GM19099 (cell line): Measurements from ENCODE around the gene DEGS2.

Source experiments
- POLR2A ChIP-seq: IDR thresholded peaks from 3 replicates; pipeline ENCODE4 v1.6.1; 2011; ENCODE audit warnings: low read depth; ENCODE audit not compliant: insufficient read length; ENCODE audit errors: extremely low read depth

DEGS2 gene

DNA sequence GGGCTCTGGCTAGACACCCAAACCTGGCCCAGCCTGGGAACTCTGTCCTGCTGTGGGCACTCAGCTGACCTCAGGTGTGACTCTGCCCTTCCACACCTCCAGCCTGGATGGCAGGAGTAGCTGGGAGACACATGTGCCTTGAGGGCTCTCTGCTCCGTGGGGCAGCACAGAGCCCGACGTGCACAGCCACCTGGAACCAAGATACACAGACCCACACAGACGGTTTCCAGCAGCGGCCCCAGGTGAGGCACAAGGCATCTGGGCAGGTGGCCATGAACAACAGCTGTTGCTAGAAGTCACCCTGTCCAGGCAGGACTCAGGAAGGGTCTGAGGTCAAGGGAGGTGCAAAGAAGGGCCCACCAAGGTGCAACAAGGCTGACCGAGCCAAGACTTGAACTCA is 5.9 kb downstream of the DEGS2 start:
- TF ChIP-seq POLR2A, result no peak

DNA sequence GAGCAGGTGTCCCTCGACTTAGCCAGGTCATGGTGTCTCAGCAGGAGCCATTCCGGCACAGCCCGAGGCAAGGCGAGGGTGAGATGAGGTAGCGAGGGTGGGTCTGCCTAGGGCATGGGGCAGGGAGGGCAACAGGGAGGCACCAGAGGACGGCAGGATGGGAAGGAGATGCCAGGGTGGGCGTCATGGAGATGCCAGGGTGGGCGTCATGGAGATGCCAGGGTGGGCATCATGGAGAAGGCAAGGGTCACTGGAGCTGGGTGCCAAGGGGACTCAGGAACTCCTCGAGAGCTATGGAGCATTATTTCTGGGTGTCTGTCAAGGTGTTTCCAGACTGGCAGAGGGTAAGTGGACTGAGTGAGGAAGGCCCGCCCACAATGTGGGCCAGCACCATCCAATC is 7.4 kb downstream of the DEGS2 start:
- no peak for TF ChIP-seq POLR2A

DNA sequence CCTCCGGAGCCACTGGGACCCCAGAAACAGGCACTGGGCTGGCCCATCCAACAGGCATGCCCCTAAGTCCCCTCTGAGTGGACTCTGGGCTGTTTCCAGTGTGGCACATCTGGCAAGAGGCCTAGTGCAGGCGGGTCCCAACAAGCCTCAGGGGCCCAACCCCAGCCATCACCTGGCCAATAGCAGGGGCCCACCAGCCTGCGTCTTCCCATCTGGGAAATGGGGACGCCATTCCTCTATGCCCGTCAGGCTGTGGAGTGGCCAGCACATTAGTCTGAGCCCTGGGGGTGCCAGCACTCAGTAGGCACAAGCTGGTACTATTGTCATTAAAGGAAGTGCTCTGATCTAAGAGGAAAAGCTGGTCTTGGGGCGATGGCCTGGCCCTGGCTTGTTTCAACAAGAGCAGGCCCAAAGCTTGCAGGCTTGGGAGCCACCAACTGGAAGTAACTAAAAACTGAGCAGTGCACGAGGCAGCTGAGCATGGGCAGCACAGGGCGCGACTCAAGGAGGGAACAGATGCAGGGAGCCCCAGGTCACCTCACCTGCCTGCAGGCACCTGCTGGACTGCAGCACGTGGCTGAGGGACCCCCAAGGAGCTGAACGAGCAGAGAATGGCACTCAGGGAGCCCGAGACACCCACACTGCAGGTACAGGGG is 8.4 kb downstream of the DEGS2 start:
- TF ChIP-seq POLR2A, result no peak

DNA sequence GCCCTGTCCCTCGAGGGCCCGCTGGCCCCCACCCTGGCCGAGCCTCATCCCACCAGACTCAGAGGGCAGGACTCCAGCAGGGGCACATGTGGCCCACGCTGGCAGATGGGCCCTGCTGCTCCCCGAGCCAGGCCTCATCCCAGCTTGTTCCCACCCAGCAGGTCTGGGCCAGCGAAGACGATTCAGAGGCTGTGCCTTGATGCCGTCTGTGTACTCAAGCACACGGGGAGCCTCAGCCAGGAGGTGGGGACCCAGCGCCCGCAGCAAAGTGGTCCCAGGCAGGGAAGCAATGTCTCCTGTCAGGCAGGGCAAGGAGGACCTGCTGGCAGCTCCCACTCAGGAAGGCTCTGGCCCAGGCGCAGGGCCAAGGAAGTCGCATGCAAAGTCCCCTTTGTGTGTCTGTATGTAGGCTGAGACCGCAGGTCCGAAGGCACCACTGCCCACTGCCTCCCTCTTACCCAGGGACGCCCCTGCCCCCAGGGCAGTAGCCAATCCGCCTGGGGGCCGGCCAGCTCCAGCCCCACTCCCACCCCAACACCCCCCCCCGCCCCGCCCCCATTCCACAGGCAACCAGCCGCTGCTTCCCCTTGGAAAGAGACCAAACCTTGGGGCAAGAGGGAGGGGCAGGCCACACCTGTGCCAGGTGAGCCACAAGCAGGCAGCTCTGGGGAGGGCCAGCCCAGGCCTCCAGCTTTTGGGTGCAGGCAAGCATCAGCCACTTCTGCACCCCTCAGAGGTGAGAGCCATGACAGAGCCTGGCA is 9.4 kb downstream of the DEGS2 start:
- no peak for TF ChIP-seq POLR2A

DNA sequence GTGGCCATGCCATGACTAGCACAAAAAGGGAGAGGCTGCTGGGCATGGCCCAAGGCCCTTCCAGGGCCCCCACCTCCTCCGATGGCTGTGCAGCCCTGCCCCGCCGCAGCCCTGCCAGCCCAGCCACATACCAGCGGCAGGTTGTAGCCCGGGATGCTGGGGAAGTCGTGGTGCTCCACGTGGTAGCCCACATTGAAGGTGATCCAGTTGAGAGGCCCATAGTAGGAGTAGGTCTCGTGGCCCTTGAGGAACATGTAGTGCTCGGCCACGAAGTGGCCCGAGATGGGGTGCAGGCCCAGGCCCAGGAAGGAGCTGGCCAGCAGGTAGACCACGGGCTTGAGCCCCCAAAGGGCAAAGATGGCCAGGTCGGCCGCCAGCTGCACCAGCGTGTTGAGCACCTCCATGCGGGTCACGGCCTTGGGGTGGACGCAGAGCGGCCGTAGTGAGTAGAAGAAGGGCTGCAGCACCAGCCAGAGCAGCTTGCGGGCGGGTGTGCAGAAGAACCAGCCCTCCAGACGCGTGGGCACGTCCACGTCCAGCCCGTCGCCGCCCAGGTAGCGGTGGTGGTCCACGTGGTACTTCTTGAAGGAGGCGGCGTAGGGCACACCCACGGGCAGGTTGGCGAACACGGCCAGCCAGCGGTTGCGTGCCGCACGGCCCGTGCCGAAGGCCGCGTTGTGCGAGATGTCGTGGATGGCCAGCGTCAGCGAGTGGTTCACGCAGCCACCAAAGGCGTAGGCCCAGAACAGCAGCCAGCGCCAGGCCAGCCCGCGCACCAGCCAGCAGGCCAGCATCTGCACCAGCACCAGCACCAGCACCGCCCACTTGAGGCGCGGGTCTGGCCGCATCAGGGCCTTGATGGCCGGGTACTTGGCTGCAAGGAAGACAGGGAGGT is 10.4 kb downstream of the DEGS2 start:
- TF ChIP-seq POLR2A, result no peak

DNA sequence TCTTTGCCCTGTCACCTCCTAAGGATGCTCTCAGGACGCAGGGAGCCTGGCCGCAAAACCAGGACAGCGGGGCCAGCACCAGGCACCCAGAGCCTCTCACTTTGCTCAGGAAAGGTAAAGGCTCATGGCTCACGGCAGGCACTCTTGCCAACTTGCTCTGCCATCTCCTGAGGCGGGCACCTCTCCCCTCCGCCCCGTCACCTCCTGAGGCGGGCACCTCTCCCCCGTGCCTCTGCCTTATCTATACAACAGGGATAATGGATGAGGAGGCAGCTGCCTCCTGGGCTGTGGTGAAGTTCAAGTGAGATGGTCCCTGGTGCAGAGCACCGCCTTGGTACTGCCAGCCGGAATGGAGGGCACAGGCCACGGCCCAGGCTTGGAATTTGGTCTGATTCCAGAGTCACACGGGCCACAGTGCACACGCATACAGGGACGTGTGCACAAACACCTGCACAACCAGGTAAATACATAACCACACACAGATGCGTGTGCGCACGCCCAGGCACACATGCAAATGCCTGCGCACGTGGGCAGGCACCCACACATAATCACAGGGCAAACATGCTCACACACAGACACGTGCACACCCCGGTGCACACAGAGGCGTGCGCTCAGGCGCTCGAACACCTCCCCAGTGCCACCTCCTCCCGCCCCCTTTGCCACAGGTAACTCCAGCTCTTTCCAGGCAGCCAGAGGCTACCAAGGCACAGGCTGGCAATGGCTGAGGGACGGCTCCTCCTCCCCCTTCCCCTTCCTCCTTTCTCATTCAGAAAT is 11.6 kb downstream of the DEGS2 start:
- no peak for TF ChIP-seq POLR2A

DNA sequence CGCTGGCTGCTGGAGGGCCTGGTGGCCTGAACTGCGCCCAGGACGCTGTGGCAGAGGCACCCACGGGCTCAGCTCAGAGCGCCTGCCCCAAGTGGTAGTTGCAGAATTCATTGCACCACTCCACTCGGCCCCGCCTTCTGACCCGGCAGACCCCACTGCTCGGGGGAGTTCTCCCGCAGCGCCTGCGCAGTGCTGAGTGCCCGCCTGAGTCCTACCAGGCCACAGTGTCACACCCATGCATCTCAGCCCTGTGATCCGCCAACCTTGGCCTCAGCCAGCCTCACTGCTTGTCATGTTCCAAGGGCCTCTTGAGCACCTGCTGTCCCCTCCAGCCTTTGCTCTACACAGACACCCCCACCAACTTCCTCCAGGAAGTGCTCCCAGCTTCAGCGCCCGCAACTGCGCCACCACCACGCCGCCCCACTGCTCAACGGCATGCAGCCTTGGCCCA is 12.2 kb downstream of the DEGS2 start:
- TF ChIP-seq POLR2A, result no peak

DNA sequence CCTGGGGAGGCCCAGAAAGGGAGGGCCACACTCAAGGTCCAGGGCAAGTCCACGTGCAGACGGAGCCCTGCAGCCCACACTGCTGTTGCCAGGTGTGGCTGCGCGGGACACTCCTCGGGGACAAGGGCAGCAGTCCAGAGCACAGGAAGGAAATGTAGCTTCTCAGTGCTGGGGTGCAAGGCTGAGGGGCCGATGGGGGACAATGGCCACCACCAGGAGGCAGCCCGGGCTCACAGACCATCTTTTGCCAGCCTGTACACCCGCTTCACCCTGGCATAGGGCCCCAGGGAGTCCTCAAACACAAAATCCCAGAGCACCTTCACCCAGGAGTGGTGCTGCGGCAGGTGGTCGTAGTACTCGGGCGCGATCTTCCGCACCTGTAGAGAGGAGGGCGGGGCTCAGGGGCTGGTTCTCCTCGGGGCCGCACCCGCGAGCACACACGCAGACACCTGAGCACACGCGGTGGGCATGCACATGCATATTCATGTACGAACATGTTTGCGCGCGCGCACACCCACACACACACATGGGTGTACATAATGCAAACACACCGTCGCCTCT is 12.8 kb downstream of the DEGS2 start:
- TF ChIP-seq POLR2A, result no peak

DNA sequence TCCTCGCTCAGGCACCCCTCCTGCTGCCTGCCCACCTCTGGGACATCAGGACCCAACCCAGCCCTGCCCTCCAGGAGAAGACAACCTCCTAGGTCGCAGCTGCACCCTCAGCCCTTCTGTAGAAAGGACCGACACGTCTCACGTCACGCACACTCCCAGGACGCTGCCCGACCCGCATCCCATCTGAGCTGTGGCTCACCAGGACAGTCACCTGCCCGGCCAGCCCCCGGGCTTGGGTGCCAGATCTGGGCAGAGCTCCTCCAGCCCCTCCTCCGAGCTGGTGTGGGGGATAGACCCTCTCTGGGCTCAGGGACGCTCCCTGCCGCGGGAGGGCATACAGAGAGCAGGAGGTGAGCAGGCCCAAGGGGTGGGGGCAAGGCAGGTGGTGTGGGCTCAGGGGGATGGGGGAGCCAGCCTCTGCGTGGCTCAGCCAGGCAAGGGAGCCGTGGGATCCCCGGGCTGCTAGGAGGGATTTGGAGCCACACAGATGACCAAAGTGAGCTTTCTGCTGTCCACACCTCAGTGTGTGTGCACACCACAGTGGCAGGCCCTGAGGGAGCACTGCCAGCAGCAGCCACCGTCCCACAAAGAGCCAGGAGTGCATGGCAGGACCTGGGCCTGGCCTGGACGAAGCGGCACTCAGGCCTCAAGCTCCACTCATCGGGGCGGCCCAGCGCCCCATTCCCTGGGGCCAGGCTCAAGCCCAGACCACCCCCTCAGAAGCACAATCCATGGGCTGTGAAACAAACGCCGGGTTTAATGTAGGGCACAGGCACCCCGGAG is 13.6 kb downstream of the DEGS2 start:
- no peak for TF ChIP-seq POLR2A

DNA sequence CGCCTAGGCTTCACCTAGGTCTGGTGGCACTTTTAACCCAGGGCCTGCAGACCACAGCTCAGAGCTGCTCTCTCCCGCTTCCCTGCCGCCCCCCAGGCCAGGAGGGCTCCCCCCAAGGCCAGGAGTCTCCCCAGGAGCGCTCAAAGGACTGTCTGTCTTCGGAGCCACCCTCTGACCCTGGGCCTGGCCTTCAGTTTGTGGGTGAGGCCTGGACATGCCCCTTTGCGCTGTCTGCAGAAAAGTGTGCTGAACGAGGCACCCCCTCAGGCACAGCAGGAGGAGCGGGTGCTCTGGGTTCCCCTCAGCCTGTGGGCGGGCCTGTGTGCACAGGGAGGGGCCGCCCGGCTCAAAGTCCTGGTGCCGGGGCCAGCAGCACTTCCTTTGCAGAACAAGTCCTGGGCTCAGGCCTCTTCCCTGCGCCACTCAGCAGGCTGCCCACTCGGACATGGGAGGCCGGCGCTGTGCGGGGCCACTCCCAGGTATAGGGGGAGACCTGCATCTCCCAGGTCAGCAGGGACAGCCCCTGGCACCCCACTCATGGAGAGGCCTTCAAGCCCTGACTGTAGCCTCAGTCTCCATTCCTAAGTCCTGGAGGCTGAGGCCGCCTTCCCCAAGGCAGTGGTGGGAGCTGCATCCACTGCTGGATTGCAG is 14.3 kb downstream of the DEGS2 start:
- TF ChIP-seq POLR2A, result no peak

DNA sequence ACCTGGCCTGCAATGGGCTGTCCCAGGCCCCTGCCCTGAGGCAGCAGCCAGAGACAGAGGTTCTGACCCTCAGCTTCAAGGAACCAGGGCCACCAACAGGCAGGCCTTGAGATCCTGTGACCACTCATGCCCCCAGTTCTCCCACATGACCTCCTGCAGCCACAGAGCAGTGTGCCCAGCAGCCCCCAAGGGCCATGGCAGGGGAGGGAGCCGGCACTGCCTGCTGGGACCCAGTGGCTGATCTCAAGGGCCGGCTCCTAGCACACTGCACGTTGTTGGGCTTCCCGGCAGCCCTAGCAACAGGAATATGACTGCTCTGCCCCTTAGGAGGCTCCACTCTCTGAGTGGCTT is 14.8 kb downstream of the DEGS2 start:
- TF ChIP-seq POLR2A, result no peak

DNA sequence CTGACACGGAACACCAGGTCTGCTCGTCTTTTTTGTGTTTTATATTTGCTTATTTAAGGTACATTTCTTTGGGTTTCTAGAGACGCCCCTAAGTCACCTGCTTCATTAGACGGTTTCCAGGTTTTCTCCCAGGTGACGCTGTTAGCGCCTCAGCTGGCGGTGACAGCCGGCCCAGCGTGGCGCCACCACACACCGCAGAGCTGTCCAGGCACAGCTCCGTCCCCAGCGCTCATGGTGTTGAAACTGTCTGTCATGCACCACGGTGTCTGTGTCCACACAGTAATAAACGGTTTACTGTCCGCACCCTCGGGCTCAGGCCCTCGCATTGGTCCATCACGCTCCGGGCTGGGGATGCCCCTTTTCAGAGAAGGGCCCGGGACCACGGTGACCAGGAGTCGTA is 15.5 kb downstream of the DEGS2 start:
- no peak for TF ChIP-seq POLR2A

DNA sequence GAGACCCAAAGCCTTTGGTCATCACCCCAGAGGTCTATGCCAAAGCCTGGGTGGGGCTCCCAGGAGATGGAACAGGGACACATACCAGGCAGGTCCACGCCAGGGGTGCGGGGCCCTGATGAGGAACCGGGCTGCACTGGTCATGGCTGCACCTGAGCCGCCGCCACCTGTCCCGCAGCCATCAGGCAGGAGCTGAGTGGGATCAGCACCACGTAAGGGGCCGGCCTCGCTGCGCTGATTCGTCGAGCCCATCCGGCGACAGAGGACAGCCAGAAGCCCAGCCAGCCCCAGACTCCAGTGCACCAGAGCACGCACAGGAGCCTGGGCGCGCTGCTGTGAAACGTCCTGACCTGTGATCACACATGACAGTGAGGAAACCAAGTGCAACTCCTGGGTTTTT is 15.9 kb downstream of the DEGS2 start:
- TF ChIP-seq POLR2A, result no peak
